Osteoblast (primary cell): ENCODE data around the gene NME7. TPM values are rescaled to one million over a fixed set of nuclear protein-coding genes. Genes with fewer than 3 reads are reported as not detected.

Source experiments
- DNase-seq: peaks from one replicate; pipeline ENCODE4 v3.0.0; 2011; ENCODE audit warnings: low spot score, mixed read lengths; ENCODE audit not compliant: insufficient read length; ENCODE audit errors: missing footprints
- H2AFZ ChIP-seq: 2 replicates; pipeline ENCODE4 v1.6.0; 2011; ENCODE audit warnings: mild to moderate bottlenecking, low read length
- H3K27ac ChIP-seq: 2 replicates; pipeline ENCODE4 v1.5.1; 2011; ENCODE audit warnings: mild to moderate bottlenecking, low read depth, low read length, moderate library complexity
- H3K27me3 ChIP-seq: 2 replicates; pipeline ENCODE4 v1.6.0; 2012; ENCODE audit warnings: mild to moderate bottlenecking, control low read depth, inconsistent platforms, low read length, moderate library complexity; ENCODE audit not compliant: insufficient read depth
- H3K36me3 ChIP-seq: 2 replicates; pipeline ENCODE4 v1.5.1; 2011; ENCODE audit warnings: mild to moderate bottlenecking, low read length, control low read depth, moderate library complexity; ENCODE audit not compliant: insufficient read depth
- H3K4me1 ChIP-seq: 2 replicates; pipeline ENCODE4 v1.5.1; 2011; ENCODE audit warnings: mild to moderate bottlenecking, low read length, control low read depth, moderate library complexity; ENCODE audit not compliant: insufficient read depth
- H3K4me2 ChIP-seq: 2 replicates; pipeline ENCODE4 v1.6.0; 2011; ENCODE audit warnings: mild to moderate bottlenecking, low read length; ENCODE audit not compliant: insufficient read depth
- H3K4me3 ChIP-seq: fragments of 200-600 bp; sonication (generic); 3 replicates; pipeline ENCODE4 v1.5.1; 2012; ENCODE audit warnings: mild to moderate bottlenecking, low read length, inconsistent platforms; ENCODE audit not compliant: insufficient read depth
- H3K79me2 ChIP-seq: 2 replicates; pipeline ENCODE4 v1.6.0; 2012; ENCODE audit warnings: mild to moderate bottlenecking, low read length, control low read depth, inconsistent platforms; ENCODE audit not compliant: insufficient read depth
- H3K9me3 ChIP-seq: 2 replicates; pipeline ENCODE4 v1.5.1; 2011; ENCODE audit warnings: low read depth, low read length, control low read depth
- H4K20me1 ChIP-seq: 2 replicates; pipeline ENCODE4 v1.6.0; 2012; ENCODE audit warnings: mild to moderate bottlenecking, low read length, control low read depth; ENCODE audit not compliant: insufficient read depth
- total RNA-seq: library from RNA; depleted of rRNA; stranded (reverse); fragments of >200 nt; gene quantifications from 2 replicates; pipeline ENCODE4 v1.2.3, GENCODE V29; 2012
- TF ChIP-seq, protein P1 (sequence below): IDR thresholded peaks from 2 replicates; pipeline ENCODE4 v1.5.1; 2011; ENCODE audit warnings: mild to moderate bottlenecking, low read depth, low read length, moderate library complexity; ENCODE audit errors: extremely low read depth

The NME7 gene
- total RNA-seq, 1 donor = 31.5 TPM

DNA sequence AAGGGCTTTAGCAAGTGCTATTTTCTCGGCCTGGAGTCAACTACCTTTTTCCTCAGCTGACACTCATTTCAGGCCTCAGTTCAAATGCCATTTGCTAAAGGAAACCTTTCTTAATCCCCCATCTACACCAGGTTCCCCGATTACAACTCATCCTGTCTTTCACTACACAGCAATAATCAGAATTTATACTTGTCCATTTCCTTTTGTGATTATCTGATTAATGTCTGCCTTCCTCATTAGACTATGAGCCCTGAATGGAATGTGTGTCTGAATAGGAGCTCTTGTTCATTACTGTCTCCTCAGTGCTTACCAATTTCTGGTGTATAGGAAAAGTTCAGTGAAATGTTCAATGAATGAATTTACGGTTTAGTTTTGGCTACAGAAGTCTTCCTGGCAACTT is 224.3 kb downstream of the NME7 start:
- no peaks in the 10 kb centered on the region for H3K79me2 ChIP-seq
- H3K9me3 ChIP-seq = no peaks in the 10 kb centered on the region
- no peaks in the 10 kb centered on the region for H4K20me1 ChIP-seq
- no peaks in the 10 kb centered on the region for H3K27me3 ChIP-seq
- H2AFZ ChIP-seq = no peak overlapping the region
- no peak overlapping the region for H3K27ac ChIP-seq
- no peak for DNase-seq
- H3K4me1 ChIP-seq = no peaks in the 10 kb centered on the region
- H3K4me2 ChIP-seq = no peak overlapping the region
- no peak overlapping the region for H3K4me3 ChIP-seq
- TF ChIP-seq, protein P1, sequence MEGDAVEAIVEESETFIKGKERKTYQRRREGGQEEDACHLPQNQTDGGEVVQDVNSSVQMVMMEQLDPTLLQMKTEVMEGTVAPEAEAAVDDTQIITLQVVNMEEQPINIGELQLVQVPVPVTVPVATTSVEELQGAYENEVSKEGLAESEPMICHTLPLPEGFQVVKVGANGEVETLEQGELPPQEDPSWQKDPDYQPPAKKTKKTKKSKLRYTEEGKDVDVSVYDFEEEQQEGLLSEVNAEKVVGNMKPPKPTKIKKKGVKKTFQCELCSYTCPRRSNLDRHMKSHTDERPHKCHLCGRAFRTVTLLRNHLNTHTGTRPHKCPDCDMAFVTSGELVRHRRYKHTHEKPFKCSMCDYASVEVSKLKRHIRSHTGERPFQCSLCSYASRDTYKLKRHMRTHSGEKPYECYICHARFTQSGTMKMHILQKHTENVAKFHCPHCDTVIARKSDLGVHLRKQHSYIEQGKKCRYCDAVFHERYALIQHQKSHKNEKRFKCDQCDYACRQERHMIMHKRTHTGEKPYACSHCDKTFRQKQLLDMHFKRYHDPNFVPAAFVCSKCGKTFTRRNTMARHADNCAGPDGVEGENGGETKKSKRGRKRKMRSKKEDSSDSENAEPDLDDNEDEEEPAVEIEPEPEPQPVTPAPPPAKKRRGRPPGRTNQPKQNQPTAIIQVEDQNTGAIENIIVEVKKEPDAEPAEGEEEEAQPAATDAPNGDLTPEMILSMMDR = no peak
- H3K36me3 ChIP-seq = no peaks in the 10 kb centered on the region

DNA sequence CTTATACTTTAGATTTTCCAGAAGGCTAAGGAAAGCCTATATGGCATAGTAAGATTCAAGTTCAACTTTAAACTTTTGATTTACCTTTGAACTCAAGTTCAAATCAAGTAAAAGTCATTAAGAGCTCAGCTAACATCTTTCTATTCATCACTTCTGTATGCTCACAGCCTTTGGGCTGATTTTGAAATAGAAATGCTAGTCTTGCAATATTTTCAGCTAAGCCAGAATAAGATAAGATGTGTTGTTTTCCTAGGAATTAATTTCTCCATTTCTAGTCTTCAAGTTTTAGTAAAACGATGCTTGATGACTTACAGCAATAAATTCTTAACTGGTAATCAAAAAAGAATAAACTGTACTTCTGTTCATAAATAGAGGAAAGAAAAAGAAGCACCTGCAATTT is 225.5 kb downstream of the NME7 start:
- Histone ChIP-seq H3K36me3 (no peaks in the 10 kb centered on the region), H2AFZ (no peak overlapping the region), H3K4me1 (no peaks in the 10 kb centered on the region), H3K27me3 (no peaks in the 10 kb centered on the region), H3K79me2 (no peaks in the 10 kb centered on the region), H3K4me3 (no peak overlapping the region), H3K9me3 (no peaks in the 10 kb centered on the region), H4K20me1 (no peaks in the 10 kb centered on the region), H3K4me2 (no peak overlapping the region), H3K27ac (no peak overlapping the region)
- no peak for DNase-seq
- TF ChIP-seq, protein P1 = no peak

DNA sequence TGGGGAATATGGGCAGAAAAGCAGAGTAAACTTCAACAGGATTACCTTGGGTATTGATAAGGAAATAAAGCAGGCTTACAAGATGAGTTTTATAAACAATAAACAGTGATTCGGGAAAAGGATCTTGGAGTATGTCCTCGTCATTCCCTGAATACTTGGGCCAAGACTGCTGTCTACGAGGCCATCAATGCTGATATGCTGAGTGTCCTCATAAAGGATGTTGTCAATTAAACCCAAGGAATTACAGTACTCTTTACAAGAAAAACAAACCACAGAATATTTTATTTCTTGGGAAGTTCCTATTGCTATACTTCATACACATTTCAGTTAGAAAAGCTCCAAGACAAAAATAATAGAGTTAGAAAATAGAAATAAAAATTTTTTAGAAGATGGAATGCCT is 226.2 kb downstream of the NME7 start:
- Histone ChIP-seq H3K27ac (no peak overlapping the region), H3K4me3 (no peak overlapping the region), H3K4me1 (no peaks in the 10 kb centered on the region), H3K9me3 (no peaks in the 10 kb centered on the region), H3K4me2 (no peak overlapping the region), H2AFZ (no peak overlapping the region), H3K36me3 (no peaks in the 10 kb centered on the region), H3K79me2 (no peaks in the 10 kb centered on the region), H4K20me1 (no peaks in the 10 kb centered on the region), H3K27me3 (no peaks in the 10 kb centered on the region)
- DNase-seq = no peak
- TF ChIP-seq, protein P1 = no peak

DNA sequence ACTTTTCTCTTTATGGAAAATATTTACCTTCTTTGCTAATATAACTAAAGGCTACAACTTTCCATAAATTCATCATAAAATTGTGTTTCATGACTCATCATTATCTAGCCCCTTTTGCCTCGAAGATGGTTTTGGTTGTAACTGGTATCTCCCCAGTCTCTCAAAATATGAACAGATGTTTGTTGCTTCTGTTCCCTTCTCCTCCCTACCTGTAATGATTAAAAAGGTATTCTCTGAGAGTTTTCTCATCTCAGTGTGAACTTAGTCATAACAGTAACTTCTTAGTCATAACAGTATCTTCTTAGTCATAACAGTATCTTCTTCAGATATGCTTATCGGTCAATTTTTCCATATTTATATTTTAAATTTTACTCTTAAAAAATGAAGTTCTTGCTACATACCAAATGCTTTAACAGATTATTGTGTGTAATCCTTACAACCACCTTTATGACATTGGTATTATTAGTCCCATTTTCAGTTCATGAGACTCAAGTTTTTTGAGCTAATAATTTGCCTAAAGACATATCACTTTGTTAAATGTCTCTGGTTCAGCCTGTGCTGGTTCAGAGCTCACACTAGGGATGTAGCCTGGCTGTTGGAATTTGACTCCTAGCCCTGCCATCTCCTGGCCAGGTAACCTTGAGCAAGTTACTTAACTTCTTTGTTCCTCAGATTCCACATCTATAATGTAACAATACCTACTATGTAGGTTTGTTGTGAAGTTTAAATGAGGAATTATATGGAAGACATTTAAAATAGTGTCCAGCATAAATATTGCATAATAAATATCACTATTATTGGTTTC is 228.5 kb downstream of the NME7 start:
- Histone ChIP-seq H3K9me3 (no peaks in the 10 kb centered on the region), H3K4me1 (no peaks in the 10 kb centered on the region), H3K4me3 (no peak overlapping the region), H3K4me2 (no peak overlapping the region), H3K27me3 (no peaks in the 10 kb centered on the region), H3K36me3 (no peaks in the 10 kb centered on the region), H4K20me1 (no peaks in the 10 kb centered on the region), H2AFZ (no peak overlapping the region), H3K79me2 (no peaks in the 10 kb centered on the region), H3K27ac (no peak overlapping the region)
- TF ChIP-seq, protein P1 = no peak
- no peak for DNase-seq
